ENCODE results near the gene ELMOD3. TPM values are rescaled to one million over a fixed set of nuclear protein-coding genes. Genes with fewer than 3 reads are reported as not detected.

Gene ELMOD3
- total and polyA plus RNA-seq, 8 donors = 20.8 to 40.5 (median 31.8) TPM

- Histone ChIP-seq H3K9me3 (no peaks in the 10 kb centered on the region), H3K4me3 (no peak overlapping the region), H3K36me3 (no peaks in the 10 kb centered on the region), H3K27ac (peak overlapping the region; percentile 86 to 87), H3K4me1 (peaks cover 21 to 37% of the 10 kb centered on the region in 2 donors), H3K27me3 (no peaks in the 10 kb centered on the region)
- ATAC-seq (no peak), DNase-seq (no peak)
- TF ChIP-seq CTCF (IDR thresholded peaks at IDR 0.05) = no peak
- intact Hi-C loops (cut with DNase I) = no loop called here
Measured at GRCh38 chr2:85422072-85422457, 67.5 kb downstream of the ELMOD3 start.

- Histone ChIP-seq H3K9me3 (no peaks in the 10 kb centered on the region), H3K4me3 (no peak overlapping the region), H3K4me1 (peaks cover 18 to 42% of the 10 kb centered on the region in 2 donors), H3K27me3 (no peaks in the 10 kb centered on the region), H3K36me3 (no peaks in the 10 kb centered on the region), H3K27ac (no peak overlapping the region)
- no peak for TF ChIP-seq CTCF (IDR thresholded peaks at IDR 0.05)
- no peak for ATAC-seq
- no peak for DNase-seq
- intact Hi-C loops (cut with DNase I) = no loop called here
Measured at GRCh38 chr2:85423525-85423924, 69.0 kb downstream of the ELMOD3 start.

DNA sequence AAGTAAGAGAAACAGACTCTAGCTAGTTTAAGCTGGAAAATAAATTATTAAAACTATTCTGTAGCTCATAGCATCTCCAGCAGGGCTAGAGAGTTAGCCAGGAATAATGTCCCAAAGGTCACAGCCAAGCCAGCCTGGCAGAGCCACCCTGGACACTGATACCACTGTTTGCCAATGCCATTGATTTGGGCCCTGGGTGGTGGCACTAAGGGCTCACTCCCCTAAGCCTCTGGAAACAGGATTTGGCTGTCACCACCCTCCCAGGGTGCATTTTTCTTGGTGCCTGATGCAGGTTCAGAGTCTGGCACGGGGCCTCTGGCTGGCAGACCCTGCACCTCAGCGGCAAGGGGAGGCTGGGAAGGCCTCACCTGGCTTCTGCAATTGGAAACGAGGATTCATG lies 71.0 kb downstream of the ELMOD3 start:
- H3K4me1 ChIP-seq = peaks cover 7 to 33% of the 10 kb centered on the region in 2 donors
- no peaks in the 10 kb centered on the region for H3K9me3 ChIP-seq
- ATAC-seq = no peak
- no peak overlapping the region for H3K27ac ChIP-seq
- DNase-seq = no peak
- intact Hi-C loops (cut with DNase I) = loop anchor here in 1 of 2 donors (5.0 kb wide), 1 partner anchor 112 kb away; the partner anchor contains the start of gene MAT2A
- no peaks in the 10 kb centered on the region for H3K36me3 ChIP-seq
- TF ChIP-seq CTCF (IDR thresholded peaks at IDR 0.05) = no peak
- no peaks in the 10 kb centered on the region for H3K27me3 ChIP-seq
- H3K4me3 ChIP-seq = no peak overlapping the region

DNA sequence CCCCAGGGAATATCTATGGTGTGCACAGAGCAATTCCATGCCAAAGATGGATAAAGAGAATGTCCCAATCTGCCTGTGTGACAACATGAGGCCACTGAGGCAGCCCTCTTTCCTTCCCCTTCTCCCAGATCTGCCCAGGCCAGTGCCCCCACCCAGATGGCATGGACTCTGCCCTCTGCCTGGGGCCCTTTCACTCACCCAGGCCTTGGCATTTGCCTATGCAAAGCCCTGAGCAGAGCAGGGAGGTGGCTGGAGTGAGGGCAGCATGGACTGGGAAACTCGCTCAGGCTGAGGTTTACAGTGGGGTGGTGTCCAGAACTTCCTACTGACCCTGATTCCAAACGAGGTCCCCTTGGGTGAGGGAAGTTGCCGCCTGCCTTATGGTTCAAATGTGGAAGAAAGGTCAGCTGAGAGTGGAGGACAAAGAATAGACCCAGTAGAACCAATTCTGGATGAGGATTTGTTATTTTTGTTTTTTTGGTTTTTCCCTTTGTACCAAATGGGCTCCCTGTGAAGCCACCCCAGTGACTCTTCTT lies 72.8 kb downstream of the ELMOD3 start:
- intact Hi-C loops (cut with DNase I) = loop anchor here in 1 of 2 donors (5.0 kb wide), 1 partner anchor 110 kb away; the partner anchor contains the start of gene MAT2A
- H3K27me3 ChIP-seq = no peaks in the 10 kb centered on the region
- ATAC-seq (peak; percentile 16), DNase-seq (no peak)
- no peak overlapping the region for H3K4me3 ChIP-seq
- H3K27ac ChIP-seq = no peak overlapping the region
- no peaks in the 10 kb centered on the region for H3K36me3 ChIP-seq
- no peak for TF ChIP-seq CTCF (IDR thresholded peaks at IDR 0.05)
- peaks cover 0 to 22% of the 10 kb centered on the region in 2 donors for H3K4me1 ChIP-seq
- no peaks in the 10 kb centered on the region for H3K9me3 ChIP-seq

- Histone ChIP-seq H3K27me3 (no peaks in the 10 kb centered on the region), H3K4me1 (peaks cover under 1 to 26% of the 10 kb centered on the region in 2 donors), H3K4me3 (no peak overlapping the region), H3K27ac (peak overlapping the region in 1 of 2 donors; percentile 43), H3K9me3 (no peaks in the 10 kb centered on the region), H3K36me3 (no peaks in the 10 kb centered on the region)
- TF ChIP-seq CTCF (IDR thresholded peaks at IDR 0.05) = no peak
- intact Hi-C loops (cut with DNase I) = loop anchor here in 1 of 2 donors (5.0 kb wide), 1 partner anchor 109 kb away; the partner anchor contains the start of gene MAT2A
- ATAC-seq = peak; percentile 20
- no peak for DNase-seq
Measured at GRCh38 chr2:85428343-85428881, 73.8 kb downstream of the ELMOD3 start.
